Fibroblast of the conjunctiva (primary cell): ENCODE data around the gene SOD3.

ENCODE experiments used
- DNase-seq: peaks from one replicate; pipeline ENCODE4 v3.0.0-alpha.2; 2010; ENCODE audit warnings: low read depth

The SOD3 gene

DNA sequence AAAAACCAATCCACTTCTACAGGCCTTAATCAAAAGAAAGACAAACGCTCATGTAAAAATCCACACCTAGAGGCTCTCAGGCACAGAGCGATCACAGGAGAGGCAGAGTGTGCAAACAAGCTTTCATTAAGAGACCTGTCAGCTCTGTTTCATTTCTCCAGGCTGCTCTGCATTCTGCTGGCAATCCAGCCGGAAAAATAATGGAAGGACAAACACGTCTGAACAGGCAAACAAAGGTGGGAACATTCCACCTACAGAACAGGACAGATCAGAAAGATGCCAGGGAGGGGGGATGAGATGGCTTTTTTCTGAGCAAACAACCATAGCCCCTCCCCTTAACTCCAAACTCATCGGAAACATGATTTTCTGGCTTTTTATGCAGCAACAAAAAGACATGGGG is 9.7 kb downstream of the SOD3 start:
- no peak for DNase-seq

DNA sequence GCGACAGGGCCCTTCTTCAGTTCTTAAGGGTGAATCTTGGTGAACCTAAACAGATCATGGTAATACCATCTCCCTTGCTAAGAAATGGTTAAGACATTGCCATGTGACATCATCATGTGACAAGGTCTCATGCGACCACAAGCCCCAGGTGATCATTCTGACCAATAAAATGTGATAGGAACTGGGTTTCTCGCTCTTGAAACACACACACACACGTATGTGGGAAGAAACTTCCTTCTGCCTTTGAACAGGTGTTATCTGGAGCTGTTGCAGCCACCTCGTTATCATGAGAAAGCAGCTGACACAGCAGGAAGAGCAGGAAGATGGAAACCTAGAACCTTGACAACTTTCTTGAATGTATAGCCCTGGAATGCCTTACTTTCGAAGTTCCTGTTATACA is 10.2 kb downstream of the SOD3 start:
- DNase-seq: no peak

DNA sequence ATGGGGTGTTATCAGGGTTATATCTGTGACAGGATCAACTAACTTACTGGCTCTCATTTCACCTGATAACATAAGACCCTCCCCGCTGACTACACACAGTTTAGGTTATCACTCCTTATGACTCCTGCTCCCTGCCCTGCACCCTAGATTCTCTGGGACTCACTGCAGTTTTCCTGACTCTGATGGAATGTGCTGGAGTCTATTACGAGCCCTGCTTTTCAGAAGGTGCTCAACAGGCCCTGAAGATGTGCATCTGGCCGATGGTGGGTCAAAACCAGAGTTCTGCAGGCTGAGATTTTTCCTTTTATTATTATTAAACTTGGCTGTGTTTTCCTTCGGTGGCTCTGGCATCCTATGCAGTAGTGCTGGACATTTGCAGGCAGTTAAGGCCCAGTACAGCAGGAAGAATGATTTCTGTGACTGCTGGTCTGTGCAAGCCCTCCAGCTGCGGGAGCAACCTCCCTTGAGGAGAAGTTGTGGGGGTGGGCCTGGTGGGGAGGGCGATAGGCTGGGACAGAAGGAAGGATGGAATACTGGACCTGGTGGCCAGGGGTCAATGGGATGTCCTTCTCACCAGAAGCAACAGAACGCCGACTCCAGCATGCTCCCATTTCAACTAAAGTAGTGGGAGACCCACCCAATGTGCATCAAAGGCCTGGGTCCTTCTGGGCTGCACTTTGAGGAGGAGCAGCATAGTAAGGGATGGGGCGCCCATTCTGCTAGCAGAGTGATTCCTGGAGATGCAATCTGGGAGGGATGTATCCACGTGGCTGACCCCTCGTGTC is 11.0 kb downstream of the SOD3 start:
- DNase-seq: no peak

DNA sequence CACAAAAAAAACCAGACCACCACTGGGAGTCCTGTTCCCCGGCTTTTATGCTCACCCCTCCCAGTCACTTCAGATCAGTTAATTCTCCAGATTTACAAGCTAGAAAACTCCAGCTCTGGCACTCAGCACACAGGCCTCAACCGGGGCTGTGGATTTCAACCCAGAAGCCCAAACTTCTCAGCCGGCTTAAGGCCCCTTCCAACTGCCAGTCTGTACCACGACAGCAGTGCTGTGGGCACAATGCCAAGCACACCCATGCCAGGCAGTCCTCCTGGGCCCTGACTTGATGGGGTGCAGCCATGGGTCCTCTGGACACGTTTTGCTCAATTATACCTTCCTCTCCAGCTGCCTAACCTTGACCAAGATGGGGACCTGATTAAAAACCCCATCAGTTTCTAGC is 12.2 kb downstream of the SOD3 start:
- DNase-seq: no peak

DNA sequence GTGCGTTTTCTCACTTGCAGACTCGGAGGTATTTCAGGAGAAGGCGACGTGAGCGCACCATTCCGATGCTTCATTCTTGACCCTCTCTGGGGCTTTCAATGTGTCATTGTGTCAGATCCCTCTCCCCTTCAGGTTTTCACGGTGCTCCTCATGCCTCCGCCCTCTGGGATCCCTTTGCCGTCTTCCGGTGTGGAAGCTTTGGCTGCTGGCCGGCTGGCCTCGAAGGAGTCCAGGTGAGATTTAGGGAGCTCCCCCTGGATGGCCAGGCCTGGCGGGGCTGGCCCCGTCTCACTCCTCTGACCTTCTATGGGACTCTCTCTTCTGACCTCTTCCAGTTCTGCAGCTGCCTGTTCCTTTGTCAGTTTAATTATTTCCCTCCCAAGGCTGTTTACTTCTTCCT is 12.9 kb downstream of the SOD3 start:
- no peak for DNase-seq

DNA sequence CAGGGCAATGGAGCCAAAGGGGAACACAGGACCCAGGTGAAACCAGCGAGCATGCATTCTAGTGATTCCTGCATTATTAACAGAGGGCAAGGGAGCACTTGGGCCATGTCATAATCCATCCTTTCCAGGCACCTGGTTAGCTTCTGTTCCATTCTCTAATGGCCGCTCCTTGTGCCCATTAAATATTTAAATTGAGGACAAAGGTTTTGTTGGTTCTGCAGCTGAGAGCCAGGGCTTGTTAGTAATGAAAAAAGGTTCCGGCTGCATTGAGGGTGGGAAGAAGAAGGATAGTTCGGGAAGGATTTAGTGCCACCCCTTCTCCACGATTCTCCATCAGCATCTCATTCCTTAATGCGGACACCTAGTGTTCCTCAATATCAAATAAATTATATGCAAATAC is 13.6 kb downstream of the SOD3 start:
- DNase-seq: no peak

DNA sequence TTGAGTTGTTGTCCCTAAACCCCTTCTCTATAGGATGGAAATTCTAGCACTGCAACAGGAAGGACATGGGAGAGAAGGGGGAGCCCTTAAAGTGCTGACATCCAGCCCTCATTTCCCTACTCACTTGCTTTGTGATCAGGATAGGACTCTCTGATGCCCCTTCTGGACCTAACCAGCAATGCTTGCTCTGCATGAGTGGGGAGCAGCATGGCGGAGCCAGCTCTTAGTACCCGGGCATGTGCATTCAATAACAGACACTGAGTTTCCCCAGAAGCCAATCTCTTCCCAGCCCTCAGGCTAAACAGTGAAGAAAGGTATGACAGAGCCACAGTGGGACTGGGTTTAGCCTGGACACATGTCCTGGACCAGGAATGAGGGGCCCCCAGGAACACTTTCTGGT is 14.0 kb downstream of the SOD3 start:
- DNase-seq: no peak

DNA sequence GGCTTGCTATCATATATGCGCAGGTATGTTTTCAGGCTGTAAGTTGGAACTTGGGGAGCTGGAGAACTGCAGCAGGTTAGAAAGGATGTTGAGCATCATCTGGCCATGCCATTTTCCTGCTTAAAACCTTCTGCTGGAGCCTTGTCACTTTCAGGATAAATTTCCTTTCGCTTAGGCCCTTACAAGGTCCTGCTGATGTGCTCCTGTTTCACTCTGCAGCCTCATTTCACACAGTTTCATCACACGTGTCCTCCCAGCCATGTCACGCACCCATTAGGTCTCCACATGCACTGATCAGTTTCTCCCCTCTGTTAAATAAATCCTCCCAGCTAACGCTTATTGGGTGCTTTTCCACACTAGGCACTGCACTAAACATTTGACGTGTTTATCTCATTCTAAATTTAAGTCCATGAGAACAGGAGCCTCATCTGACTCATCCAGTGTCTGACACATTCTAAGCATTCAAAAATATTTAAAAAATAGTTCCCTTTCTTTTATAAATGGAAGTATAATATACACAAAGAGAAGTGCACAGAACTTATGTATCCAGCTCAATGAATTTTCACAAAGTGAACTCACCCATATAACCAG is 14.5 kb downstream of the SOD3 start:
- no peak for DNase-seq

DNA sequence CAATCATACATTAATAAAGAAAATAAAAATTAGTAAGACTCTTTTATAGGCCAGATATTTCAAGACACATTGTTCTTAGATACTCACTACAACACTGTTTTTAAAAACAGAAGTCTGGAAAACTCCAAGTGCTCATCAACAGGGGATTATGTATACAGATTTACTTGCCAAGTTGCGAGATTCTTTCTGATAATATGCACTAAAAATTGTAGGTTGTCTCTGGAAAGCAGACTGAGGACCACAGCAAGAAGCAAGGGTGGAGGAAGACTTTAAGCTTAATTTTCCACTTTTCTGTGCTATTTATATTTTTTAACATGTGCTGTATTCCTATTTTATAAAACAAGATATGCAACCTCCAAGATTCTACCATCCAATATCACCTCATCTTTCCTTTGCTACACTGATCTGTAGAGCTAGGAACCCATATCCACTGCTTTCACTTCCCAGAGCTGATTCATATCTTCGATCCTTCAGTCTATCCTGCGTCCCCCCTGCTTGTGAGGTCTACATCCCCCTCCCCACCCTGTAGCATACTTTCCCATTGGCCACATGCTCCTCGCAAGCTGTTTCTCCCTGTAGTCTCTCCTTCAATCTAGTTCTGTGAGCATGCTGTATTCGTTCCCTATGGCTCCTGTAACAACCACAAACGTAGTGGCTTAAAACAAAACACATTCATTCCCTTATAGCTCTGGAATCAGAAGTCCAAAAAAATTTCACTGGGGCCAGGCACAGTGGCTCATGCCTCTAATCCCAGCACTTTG is 15.7 kb downstream of the SOD3 start:
- no peak for DNase-seq

DNA sequence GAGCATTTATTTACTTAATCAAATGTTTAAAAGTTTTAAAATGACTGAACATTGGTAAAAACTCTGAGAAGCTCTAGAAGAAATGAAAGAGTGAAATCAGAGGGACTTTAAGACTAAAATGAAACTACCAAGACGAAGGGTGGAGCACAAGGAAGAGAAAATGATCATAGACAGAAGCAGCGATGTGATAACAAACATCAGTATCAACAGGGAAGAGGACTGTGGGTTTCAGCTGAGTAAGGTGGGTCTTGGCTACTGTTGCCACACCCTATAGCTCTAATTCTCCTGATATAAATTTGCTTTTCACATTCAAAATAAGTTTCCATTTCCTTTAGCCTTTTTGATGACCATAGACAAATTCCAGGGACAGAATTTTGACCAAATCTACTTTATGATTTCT is 18.4 kb downstream of the SOD3 start:
- DNase-seq: no peak

DNA sequence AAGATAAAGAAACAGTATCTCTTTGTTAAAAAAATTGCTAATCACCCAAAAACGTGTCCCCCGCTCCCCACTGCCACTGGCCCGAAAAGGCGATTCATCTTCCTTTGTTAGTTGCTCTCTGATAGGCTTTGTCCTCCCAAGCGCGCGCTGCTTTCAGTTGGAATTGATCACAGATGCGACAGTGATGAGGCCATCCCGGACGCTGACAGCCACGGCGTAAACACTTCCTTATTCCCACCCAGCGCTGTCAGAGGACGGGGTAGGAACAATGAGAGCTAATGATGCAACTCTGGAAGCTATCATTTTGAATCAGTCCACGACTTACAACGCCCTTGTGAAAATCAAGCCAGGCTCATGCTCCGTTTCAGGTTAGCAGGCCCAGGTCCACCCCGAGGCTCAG is 21.4 kb downstream of the SOD3 start:
- DNase-seq: no peak

DNA sequence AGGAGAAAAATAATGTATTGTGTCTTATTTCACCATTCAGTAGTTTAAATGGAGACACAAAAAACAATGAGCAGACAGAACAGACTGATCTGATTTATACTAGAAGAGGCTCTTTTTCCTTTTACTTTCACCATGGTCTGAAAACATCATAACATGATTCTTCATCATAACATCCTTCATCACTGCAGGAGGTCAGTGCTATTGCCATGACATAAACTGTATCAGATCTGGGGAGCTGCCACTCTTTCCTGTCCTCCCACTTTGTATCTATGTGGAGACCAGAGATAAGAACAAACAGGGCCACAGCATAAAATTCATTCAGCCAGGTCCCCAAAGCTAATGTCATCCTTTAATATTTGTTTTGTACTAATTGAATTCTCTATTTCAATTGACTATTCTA is 25.2 kb downstream of the SOD3 start:
- no peak for DNase-seq

DNA sequence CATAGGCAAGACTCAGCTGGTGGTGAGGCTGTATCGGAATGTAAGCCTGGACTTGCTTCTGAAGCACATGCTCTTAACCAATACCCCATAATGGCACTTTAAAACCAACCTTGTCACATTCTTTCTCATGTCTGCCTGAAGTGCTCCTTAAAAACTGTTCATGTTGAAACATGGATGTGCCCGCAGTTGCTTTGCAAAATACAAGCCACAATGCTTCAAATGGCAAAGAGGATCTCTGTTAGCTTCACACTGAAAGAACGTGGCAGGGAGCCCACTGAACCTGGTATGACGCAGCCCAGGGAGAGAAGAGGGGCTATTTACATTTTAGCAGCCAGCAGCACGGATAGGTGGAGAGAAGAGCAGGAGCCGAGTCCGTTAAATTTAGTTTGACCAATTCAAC is 29.3 kb downstream of the SOD3 start:
- DNase-seq: no peak

DNA sequence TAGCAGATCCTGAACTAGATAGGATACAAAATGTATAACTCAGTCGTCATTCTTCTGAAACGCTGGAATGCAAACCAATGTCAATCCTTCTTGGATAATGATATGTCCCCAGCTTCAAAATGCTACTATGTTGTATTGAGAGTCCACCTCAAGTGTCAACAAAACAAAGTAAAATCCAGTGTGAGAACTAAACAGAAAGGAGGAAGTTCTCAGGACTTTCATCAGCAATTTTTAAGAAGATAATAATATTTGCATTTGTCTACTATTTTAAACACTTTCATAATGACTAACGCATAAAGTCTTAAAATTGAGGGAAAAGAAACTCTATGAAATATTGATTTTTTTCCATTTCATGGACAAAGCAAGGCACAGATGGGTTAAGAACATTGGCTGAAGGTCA is 36.3 kb downstream of the SOD3 start:
- no peak for DNase-seq

DNA sequence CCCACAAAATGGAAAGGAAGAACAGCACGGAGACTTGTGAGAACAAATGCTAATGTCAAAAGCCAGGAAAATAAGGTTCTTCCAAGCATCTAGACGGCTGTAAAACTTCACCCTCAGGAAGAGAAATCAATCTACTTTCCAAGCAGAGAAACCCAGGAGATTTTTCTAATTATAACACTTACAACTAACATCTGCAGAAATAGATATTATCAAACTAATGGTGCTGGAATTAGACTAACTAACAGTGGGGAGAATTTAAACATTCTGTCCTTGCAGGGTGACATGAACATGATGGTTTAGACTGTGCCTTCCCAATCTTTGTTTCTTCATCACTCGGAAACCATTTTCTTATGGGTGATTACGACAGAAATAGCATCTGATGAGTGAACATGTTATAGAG is 40.3 kb downstream of the SOD3 start:
- DNase-seq: no peak

DNA sequence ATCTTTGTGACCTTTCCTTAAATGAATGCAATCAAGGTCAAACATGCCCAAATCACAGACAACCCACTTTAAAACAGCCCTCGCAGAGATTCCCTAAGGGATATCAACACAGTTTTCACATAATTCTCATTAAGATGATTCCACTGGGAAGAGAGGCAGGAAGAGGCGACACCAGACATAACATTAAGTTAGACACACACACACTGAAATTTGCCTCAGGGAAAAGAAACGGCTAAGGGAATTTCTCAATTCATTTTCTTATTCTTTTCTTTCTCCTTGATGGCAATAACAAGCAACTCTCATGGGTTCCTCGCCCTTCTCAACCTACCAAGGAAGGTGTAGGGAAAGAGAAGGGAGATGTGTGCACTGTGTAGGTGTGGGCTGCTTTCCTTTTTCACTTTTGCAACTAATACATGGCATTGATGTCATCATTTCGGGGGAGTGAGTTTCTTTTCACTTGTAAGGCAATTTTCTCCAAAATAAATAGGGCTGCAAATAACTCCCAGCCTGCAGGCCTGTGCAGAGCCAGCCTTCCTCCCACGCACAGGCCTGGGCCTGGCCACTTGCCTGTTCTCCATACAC is 41.4 kb downstream of the SOD3 start:
- no peak for DNase-seq

DNA sequence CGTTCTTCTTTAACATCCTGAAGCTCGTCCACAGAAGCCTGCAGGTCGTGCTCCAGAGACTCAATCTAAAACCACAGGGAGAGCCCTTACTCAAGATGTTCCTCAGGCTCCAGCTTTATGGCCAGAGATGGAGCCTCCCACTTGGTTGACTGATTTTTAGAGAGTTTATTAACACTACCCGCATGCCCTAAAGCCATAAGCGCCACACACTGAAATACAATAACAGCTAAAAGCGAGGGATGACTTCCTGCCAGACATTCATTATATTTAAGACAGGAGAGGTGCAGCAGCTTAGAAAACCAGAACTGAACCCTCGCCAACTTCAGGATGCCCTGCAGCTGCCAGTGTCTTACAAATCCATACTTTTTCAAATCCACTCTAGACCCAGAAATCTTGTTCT is 42.0 kb downstream of the SOD3 start:
- DNase-seq: no peak

DNA sequence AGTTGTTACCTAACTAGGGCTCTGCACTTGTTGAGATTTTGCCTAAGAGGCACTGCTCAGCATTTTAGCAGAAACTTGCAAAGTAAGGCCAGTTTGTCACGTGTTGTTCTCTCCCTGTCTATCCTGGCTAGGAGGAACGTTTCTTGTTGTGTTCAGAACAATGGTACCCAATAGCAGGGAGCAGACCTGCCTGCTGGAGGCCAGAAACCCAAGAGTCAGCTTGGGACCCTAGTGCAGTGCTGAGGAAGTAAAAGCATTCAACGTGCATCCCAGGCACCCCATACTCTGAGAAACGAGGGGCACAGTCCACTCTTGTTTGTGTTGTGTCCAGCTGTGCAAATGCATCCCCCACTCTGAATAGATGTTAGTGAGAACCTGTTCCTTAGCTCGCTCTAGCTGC is 42.4 kb downstream of the SOD3 start:
- DNase-seq: no peak

DNA sequence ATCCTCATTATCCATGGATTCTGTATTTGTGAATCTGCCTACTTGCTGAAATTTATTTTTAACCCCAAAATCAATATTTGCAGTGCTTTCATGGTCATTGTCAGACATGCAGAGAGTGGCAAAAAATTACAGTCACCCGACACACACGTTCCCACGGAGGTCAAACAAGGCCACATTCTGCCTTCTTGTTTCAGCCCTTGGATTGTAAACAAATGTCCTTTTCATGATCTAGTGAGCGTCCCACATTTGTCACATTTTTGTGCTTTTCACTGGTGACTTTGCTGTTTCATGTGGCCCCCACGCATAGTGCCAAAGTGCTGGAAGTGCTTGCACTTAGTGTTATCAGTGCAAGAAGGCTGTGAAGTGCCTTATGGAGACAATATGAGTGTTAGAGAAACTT is 45.0 kb downstream of the SOD3 start:
- DNase-seq: no peak

DNA sequence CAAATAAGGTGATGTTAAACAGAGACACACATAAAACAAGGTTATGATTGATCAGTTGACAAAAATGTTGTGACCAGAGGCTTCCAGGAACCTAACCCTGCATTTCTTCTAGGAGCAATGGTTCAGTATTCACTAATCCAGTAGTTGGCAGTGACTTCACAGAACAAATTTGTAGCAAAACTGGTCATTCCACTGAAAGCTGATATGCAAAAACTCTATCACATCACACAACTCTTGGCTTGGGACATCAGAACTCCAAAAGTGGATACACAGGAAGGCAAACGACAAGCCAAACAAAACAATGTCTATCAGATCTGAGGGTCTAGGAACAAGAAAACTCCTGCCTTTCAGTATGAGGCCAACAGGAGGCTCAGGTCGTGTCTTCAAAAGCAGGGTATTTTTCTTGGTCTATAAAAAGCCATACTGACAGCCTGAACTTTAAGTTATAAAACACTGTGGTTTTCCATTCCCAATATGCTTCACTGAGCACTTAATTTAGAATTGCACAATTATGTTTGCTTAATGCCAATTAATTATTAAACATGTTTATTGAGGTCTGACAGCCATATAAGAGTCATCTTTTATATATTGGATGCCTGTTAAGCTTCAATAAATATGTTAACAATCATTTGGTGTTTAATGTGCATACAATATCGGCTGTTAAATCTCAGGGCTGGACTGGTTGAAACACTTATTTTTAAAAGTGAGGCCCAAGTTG is 45.6 kb downstream of the SOD3 start:
- DNase-seq: no peak

DNA sequence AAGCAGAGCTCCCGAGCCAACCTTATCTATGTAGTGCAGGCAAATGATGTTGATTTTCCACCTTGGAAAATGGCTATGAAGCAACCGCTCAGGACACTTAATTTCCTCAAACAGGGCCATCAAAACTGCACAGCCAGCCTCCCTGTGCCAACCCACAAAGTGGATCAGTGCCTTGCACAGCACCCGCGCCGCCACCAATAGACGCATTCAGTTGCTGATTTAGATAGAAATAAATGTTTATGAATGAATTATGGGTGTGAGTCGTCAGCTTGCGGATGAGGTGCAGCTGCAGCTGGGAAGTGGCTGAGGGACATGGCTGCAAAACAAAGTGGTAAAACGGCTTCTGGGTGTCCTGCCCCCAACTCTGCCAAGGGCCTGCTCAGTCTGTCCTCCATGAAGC is 47.0 kb downstream of the SOD3 start:
- DNase-seq: no peak

DNA sequence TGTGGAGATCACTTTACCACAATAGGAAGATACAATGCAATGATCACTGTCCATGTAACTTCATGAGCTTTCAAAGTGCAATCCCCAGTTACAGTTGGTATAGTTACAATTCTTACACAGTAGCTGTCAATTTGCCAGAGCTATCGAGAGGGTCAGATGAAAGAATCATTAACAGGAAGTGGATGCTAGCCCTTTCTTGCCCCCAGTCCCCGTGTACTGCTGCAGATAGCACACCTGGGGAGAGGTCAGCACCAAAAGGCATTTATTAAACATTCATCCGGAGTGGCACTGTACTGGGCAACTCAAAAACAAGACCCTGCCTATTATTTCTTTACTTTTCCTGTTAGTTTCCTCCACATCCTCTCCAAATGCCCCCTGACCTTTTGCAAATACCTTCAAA is 47.7 kb downstream of the SOD3 start:
- no peak for DNase-seq
